ENCODE measurements around the gene FAM227A.
"Not testable (repeated sequence)": the region's sequence is repeated elsewhere in the genome, so short reads cannot be mapped to it uniquely, and the experiment has no call there.

Gene FAM227A

DNA sequence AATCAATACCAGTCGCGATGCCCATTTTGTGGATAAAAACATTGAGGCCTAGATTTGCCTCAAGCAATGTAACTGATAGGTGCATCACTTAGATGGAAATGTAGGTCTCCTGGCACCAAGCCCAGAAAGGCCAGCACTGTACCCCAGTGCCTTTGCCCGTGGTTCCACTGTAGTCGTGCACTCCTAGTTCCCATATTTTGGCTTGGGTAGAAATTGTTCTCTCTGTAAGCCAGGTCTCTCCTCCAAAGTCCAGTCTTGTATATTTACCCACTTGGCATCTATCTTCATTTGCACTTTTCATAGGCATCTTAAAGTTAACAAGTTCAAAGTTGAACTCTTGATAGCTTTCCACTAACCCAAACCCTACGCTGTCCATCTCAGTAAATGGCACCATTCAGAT, 44.6 kb downstream of the FAM227A start:
- DNase-seq (ENCODE audit: low read depth, low spot score), result no peak

DNA sequence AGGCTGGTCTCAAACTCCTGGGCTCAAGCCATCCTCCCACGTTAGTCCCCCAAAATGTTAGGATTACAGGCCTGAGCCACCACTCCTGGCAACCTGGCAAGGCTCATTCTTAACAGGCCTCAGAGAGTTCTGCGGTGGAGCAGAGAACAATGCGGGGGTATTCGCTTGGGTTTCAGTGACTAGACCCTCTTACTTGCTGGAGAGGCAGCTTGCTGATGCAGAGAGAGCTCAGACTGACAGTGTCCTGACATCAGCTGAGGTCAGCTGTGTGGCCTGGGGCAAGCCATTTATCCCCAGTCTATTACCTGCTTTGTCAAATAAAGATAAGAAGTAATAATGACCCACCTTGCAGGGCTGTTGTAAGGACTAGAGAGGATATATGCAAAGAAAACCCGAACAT, 46.0 kb downstream of the FAM227A start:
- DNase-seq (ENCODE audit: low read depth, low spot score), result no peak

DNA sequence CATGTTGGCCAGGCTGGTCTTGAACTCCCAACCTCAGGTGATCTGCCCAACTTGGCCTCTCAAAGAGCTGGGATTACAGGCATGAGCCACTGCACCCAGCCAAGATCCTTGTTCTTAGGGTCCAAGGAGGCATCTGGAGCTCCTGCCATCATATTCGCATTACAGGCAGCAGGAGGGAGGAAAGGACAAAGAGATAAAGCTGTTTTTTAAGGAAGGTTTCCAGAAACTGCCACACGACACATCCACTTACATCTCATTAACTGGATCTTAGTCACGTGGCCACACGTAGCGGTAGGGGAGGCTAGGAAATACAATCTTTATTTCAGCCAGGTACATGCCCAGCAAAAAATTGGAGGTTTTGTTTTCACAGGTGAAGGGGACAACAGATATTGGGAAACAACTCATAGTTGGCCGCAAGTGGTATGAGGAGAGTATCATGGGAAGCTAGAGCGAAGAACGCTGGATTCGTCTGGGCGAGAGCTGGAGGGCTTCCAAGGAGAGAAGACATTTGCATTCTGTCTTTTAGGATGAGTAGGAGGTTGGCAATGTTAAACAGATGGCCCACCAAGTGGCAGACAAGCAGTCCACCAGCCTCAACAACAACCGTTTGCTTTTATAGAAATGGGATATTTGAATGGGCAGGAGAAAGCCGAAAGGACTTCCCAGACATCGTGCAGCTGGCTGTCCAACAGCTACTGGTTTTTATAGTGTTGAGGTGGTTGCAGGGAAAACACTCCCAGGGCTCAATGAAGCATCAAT, 47.0 kb downstream of the FAM227A start:
- DNase-seq (ENCODE audit: low read depth, low spot score), result no peak

DNA sequence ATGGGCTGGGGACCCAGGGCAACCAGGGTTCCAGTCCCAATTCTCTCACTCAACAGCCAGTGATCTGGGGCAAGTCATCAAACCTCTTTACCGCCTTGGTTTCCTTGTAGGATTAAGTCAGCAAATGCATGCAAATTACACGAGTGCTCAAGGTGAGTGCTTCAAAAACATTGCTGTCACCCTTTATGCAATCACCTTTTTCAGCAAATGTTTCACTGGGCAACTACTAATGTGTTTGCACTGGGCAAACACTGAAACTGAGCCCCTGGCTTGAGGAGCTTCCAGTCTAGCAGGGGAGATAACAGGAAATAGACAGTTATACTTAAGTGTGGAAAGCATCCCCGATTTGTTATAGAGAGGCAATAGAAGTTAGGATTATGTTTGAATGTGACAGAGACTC, 48.5 kb downstream of the FAM227A start:
- no peak for DNase-seq (ENCODE audit: low read depth, low spot score)

DNA sequence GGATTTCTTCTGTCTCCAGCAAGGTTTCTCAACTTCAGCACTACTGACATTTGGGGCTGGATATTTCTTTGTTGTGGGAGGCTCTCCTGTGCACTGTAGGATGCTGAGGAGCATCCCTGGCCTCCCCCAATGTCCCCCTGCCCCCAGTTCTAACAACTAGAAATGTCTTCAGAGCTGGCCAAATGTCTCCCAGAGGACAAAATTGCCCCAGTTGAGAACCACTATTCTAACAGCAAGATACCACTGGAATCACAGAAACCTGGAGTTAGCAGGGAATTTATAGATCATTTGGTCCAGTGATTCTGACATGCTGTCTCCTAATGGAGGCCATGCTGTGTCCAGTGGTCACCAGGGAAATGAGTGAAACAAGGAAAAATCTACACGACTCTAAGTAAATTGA, 54.0 kb downstream of the FAM227A start:
- no peak for DNase-seq (ENCODE audit: low read depth, low spot score)

DNA sequence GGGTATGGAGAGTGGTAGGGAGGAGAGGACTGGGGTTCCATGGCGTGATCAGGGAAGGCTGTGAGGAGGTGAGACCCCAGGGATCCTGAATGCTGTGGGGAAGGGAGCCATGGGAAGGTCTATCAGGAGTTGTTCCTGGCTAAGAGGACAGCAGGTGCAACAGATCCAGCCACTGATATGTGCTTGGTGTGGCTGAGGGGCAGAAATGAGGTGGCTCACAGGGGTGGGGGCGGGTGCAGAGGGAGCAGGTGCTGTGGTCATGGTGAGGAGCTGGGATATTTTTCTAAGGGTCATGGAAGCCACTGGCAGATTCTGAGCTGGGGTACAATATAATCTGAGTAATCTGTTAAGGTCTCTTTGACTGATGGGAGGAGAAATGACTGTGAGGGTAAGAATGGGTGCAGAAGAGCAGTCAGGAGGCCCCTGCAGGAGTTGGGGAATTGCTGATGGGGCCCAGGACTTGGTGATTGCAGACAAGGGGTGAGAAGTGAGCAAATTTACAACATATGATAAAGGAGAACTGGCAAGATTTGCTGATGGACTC, 54.9 kb downstream of the FAM227A start:
- no peak for DNase-seq (ENCODE audit: low read depth, low spot score)

DNA sequence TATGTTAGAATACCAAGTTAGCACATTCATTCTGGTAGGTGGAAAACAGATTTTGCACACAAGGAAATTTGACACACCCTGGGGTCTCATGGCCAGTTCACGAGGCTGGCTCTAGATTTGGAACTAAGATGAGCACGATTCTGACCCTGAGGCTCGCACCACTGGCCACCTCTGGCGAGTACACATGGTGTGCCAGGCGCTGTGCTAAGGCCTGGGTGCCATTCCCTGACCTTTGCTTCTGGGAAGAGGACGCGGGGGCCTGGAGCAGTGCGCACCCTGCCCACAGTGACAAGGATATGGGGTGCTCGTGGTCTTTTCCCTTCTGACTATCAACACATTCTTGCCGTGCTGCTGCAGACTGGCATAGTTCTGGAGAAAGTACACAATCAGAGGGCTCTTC, 56.7 kb downstream of the FAM227A start:
- DNase-seq (ENCODE audit: low read depth, low spot score), result no peak

DNA sequence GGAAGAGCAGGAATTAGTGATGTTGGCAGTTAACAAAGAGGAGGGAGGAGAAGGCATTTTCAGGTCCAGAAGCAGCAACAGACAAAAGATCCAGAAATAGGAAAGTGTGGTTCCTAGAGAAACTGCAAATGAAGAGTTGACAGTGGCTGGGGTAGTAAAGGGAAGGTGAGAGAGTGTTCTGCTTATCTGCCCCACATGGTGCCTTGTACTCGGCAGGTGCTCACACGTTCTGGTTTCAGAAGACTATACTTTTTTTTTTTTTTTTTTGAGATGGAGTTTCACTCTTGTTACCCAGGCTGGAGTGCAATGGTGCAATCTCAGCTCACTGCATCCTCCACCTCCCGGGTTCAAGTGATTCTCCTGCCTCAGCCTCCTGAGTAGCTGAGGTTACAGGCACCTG, 73.3 kb downstream of the FAM227A start:
- not testable (repeated sequence) for DNase-seq (ENCODE audit: low read depth, low spot score)

DNA sequence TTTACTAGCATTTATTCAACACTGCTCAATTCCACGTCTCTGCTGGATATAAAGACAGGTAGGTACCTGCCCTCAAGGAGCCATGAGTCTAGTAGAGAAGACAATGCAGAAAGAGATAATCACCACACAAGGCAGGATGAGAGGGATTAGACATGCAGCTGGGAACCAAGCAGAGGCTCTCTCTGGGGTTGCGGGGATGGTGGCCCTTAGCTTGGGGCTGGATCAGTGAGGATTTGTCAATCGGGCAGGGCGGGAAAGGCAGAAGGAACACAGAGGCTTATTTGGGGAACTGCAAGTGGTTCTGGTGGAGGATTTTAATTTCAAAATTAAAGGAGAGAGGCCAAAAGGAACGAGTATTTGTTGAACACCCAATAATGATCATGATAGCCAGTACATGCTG, 77.7 kb downstream of the FAM227A start:
- DNase-seq (ENCODE audit: low read depth, low spot score), result no peak

DNA sequence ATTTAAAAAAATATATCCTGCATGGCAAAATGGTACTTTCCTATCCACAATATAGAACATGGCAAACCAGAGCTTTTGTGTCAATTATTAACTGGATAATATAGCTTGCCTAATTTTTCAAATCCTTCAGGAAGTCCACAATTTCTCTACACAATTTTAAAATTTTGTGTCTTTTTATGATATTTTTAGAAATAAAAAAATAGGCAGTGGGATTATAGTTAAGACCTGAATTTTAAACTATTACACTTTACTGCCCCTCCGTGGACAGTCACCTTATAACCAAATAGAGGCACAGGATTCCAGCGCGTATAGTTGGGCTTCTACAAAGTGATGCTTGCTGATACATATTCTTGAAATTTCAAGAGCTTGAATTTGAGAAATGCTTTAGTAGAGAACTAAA, 84.1 kb downstream of the FAM227A start:
- no peak for DNase-seq (ENCODE audit: low read depth, low spot score)

DNA sequence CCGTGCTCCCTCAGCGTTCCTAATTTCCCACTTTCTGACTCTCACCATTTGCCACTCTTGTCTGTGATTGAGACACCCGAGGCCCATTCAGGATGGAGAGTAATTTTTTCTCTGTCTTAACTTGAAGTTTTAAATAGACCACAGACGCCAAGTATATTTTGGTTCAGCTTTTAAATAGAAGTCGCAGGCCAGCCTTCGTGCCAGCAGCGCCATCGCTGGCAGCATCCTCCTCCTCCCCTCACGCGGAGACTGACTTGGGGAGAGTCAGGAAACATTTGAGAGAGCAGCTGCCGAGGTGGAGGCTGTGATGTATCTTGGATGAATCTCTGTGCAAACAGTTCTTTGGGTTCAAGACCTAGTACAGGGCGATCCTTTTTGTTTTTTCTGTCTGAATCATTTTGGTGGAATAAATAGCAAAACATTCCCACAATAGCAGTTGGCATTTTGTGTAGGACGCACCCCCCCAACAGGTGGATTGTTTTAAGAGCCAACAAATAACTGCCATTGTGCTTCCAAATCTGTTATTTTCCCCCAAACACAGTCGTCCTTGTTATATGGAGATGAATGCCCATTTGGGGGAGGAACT, 85.3 kb downstream of the FAM227A start:
- DNase-seq (ENCODE audit: low read depth, low spot score), result no peak

DNA sequence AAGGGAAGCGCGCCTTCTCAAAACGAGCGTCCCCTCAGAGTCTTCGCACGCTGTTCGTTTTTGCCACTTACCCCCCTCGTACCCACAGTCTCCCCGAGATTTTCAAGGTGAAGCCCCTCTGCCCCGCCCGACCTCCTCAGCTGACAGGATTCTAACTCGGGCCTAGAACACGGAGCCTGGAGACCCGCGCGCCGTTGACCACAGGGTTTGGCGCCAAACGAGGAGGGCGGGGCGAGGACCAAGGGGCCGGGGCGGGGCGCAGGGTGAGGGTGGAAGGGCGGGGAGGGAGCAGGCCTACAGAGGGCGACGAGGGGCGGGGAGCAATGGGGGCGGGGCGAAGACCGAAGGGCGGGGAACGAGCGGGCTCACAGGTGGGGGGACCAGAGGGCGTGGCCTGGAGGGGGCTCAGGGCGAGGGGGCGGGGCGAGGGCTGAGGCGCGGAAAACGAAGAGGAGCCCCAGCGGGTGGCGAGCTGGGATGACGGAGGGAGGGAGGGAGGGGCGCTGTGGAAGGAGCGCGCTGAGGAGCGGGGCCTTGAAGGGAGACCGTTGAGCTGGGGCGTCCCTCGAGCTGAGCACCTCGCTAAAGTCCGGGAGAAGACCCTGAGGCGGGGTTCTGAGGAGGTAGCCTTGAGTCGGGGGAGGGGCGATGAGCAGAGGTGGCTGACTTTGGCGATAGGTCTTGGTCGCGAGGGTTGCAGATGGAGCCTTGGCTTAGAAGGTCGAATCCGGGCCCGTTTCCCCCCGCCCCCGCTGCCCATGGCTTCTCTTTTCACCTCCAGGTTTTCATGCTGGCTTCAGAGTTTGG, 86.0 kb downstream of the FAM227A start, which contains the start of gene DMC1:
DMC1 (minus strand) TSS at position 212 of the 807 bp plus-strand sequence. CDS start 1,927 bp downstream, outside the sequence.
- DNase-seq (ENCODE audit: low read depth, low spot score), result peak; percentile 59

DNA sequence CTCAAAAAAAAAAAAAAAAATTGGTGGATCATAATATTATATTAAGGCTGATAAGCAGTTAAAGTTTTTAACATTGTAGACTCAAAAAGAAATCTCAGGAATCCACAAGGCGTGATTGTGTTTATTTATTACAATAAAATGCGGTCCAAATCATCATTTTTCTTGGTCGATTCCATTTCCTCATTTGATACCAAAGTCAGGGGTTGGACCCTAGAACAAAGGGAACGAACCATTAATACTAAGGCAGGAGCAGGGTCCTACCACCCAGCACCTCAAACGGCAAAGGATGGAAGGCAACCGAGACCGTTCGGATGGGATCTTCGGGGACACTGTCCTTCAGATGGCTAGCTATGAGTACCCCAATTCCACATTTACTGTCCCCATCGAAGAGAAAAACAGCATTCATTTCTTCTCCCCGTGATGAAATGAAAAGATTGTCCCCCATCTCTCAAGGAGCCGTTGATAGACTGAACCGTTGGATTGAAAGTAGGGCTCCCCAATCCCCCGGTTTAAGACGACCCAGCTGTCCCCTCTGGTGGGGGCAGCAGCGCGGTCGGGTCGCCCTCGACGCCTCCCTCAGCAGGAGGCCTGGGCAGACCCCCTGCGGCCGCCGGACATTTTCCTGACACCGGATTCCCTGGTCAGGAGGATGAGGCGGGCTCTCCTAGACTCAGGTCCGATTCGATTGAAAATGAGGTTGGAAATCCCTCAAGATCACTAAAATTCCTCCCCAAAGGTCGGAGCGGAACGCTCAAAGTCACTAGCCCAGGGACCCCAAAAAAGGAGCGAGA, 86.8 kb downstream of the FAM227A start:
- DNase-seq (ENCODE audit: low read depth, low spot score), result no peak

DNA sequence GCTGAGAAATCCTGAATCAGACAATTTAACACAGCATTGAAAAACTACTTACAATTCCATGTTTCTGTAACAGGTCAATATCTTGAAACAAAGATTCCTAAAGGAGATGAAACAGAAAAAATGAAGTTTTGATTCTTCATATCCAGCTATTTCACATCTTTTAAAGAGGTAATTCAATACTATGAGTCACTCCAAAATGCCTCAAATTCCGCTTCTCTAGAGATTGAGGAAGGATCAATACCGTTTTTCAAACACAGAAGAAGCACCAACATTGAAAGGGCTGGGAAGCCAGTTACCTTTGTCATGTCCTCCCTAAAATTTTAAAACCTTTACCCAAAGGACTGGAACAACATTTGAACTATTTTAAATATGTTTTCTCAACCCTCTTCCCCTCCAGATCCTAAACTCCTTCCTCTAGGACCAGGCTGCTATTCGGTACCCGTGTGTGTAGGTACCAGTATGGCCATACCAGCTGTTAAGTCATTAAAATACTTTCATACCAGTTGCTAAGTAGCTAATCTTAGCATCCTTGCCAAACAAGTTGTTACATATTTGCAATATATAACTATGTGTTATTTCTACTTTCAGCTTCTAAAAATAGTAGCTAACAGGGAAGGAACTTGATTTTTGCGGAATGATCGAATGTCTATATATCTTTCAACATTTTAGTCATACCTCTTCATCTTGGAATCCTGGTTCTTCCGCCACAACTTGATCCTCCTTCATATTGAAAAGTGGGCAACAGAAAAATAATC, 88.5 kb downstream of the FAM227A start:
- DNase-seq (ENCODE audit: low read depth, low spot score), result no peak

DNA sequence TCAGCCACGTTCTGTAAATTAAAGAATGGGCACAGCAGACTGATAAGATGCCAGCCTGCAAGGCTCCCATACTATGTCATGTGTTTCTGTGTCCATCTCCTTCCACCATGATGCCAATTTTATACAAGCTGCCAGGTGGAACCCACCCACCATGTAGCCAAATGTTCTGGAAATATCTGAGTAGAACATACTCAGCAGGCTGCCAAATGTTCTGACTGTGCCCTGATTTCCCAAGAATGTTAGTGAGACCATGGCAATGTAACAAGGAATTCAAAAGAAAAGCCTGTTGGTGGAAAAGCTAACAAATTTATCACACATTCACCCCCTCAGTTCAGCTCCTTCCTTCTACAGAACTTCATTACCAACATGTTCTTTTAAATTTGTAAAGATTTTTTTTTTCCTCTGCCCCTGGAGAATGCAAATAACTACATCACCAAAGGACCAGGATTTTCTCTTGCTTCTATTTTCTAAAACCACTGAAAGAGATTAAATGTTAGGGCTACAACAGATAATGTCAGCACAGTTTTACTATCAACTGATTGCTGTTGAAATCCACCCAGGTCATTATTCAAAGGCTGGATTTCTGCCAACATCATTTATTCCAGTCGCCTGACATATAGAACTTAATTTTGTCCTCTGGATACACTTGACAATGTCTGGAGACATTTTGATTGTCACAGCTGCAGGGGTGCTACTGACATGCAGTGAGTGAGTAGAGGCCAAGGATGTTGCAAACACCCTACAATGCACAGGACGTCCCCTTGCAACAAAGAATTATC, 89.3 kb downstream of the FAM227A start:
- DNase-seq (ENCODE audit: low read depth, low spot score), result no peak

DNA sequence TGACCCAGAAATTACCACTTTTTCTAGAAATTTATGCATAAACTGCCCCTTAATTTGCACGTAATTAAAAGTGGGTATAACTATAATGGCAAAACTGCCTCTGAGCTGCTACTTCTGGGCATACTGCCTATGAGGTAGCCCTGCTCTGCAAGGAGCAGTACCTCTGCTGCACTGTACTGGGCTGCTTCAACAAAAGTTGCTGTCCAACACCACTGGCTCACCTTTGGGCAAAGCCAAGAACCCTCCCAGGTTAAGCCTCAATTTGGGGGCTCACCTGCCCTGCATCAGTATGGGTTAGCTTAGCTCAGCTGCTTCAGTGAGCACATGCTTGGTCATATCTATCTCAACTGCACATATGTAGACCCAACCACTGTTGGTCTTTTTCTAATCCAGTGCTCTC, 90.8 kb downstream of the FAM227A start:
- DNase-seq (ENCODE audit: low read depth, low spot score), result no peak

DNA sequence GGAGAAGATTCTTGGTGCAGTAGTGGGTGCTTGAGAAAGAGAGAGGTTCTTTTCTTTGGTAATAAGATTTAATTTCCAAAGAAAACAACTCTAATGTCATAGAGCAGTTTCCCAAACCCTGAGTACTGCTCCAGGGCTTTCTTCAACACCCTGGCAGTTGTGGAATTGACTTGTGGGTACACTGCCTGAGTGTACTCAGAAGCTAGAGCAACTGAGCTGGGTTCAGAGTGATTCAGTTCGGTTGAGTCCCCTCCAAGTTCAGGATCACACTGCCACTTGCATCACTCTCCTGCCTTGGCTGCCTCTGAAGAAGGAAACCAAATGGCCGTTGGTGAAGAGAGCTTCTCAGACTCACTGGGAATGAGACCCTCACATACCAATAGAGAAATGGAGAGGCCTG, 91.5 kb downstream of the FAM227A start:
- no peak for DNase-seq (ENCODE audit: low read depth, low spot score)

DNA sequence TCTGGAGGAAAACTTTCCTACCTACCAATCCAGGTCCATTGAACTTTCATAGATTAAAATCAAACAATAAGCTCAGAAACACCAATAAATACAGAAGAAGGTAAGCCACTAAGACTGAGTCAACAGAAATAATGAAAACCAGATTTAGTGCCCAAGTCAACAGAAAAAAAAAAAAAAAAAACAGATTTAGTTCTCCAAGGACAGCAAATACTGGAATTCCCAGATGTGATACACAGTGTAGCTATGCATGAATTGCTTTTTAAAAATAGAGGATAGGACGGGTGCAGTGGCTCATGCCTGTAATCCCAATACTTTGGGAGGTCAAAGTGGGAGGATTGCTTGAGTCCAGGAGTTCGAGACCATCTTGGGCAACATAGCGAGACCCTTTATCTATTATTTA, 101.9 kb downstream of the FAM227A start:
- DNase-seq (ENCODE audit: low read depth, low spot score), result no peak

DNA sequence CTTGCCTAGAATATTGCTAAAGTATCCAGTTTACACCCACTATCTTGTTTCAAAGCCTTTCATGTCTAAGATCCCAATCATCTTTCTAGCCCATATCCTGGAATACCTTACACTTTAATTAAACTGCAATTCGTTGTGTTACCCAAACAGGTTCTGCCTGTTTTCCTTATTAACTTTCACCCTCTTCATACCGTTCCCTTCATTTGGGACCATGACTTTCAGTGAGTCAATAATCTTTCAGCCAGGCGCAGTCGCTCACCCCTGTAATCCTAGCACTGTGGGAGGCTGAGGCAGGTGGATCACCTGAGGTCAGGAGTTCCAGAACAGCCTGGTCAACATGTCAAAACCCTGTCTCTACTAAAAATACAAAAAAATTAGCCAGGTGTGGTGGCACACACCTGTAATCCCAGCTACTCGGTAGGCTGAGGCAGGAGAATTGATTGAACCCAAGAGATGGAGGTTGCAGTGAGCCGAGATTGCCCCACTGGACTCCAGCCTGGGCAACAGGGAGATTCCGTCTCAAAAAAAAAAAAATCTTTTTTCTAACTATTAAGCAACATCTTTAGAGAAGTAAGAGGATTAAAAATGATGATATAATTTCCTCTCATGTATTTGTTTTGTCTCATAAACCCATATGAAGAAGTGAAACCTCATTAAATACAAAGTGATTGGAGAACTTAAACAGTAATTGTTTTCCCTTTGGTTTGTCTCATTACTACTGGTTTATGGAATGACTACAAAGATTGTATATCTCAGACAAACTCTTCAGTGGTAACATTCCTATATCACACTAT, 106.9 kb downstream of the FAM227A start:
- DNase-seq (ENCODE audit: low read depth, low spot score), result no peak

Data from iPS DF 19.7 (cell line).